Caco-2 (cell line): ENCODE data around the gene PWP2. TPM values are rescaled to one million over a fixed set of nuclear protein-coding genes. Genes with fewer than 3 reads are reported as not detected.
A peak's percentile ranks its signal among the peaks of the same experiment; 100 is the strongest.
"Not testable (repeated sequence)": the region's sequence is repeated elsewhere in the genome, so short reads cannot be mapped to it uniquely, and the experiment has no call there.

Source experiments
- Bru-seq: library from RNA; stranded (reverse); fragments of 400-500 nt; gene quantifications from one replicate; lab custom pipeline; 2021; lab: Mats Ljungman, UMichigan
- BruChase-seq, 2 experiments: library from RNA; stranded (reverse); fragments of 400-500 nt; gene quantifications; one replicate each; lab custom pipeline; 2021; lab: Mats Ljungman, UMichigan
- BruUV-seq: library from RNA; stranded (reverse); fragments of 400-500 nt; replicated peaks from 2 replicates; lab custom pipeline; 2021; lab: Mats Ljungman, UMichigan
- CTCF ChIA-PET: fragments of 300-600 bp; sonication (Branson Sonifier 250); formaldehyde crosslinking; loops from one replicate; lab custom pipeline; 2022; ENCODE audit warnings: antibody characterized with exemption; lab: Charles Lee
- POLR2A ChIA-PET: fragments of 300-600 bp; sonication (Branson Sonifier 250); formaldehyde crosslinking; loops from one replicate; lab custom pipeline; 2022; ENCODE audit warnings: antibody characterized with exemption; lab: Charles Lee
- DNase-seq, 2 experiments: peaks; one replicate each; pipeline versions ENCODE4 v3.0.0 to v3.0.0-alpha.2; 2020 to 2022
- H3K27me3 ChIP-seq: replicated peaks from 2 replicates; pipeline ENCODE4 v1.6.0; 2011; ENCODE audit warnings: low read length; ENCODE audit not compliant: control insufficient read depth, insufficient read depth
- H3K36me3 ChIP-seq: 2 replicates; pipeline ENCODE4 v1.5.1; 2011; ENCODE audit warnings: low read length; ENCODE audit not compliant: control insufficient read depth, insufficient read depth
- H3K4me1 ChIP-seq: fragments of 250-450 bp; sonication (Bioruptor Pico); 2 replicates; pipeline ENCODE4 v1.5.1; 2020; ENCODE audit warnings: mild to moderate bottlenecking
- H3K4me3 ChIP-seq: 2 replicates; pipeline ENCODE4 v1.5.1; 2011; ENCODE audit warnings: low read depth, mild to moderate bottlenecking, control low read depth, low read length
- H3K9me3 ChIP-seq: fragments of 250-450 bp; sonication (Bioruptor Pico); 2 replicates; pipeline ENCODE4 v1.5.1; 2020; ENCODE audit warnings: mild to moderate bottlenecking, moderate library complexity
- H3K27ac Mint-ChIP-seq: one replicate; pipeline ENCODE4 v1.8.0; 2022; ENCODE audit warnings: mixed read lengths; ENCODE audit not compliant: unreplicated experiment
- H3K27me3 Mint-ChIP-seq: one replicate; pipeline ENCODE4 v1.8.0; 2022; ENCODE audit warnings: mixed read lengths; ENCODE audit not compliant: insufficient read depth, unreplicated experiment
- H3K36me3 Mint-ChIP-seq: one replicate; pipeline ENCODE4 v1.8.0; 2022; ENCODE audit warnings: mild to moderate bottlenecking, mixed read lengths; ENCODE audit not compliant: insufficient read depth, unreplicated experiment
- H3K4me1 Mint-ChIP-seq: one replicate; pipeline ENCODE4 v1.8.0; 2022; ENCODE audit warnings: low read depth, mixed read lengths; ENCODE audit not compliant: unreplicated experiment
- H3K4me3 Mint-ChIP-seq: one replicate; pipeline ENCODE4 v1.8.0; 2022; ENCODE audit warnings: mild to moderate bottlenecking, moderate library complexity, mixed read lengths; ENCODE audit not compliant: unreplicated experiment
- H3K9me3 Mint-ChIP-seq: one replicate; pipeline ENCODE4 v1.8.0; 2022; ENCODE audit warnings: mixed read lengths; ENCODE audit not compliant: unreplicated experiment
- intact Hi-C: fragments of 100-400 bp; cut with micrococcal nuclease; formaldehyde crosslinking; loops from one replicate; pipeline ENCODE4 v1.10.0; 2022; ENCODE audit not compliant: unreplicated experiment
- long read RNA-seq: library from polyadenylated mRNA; stranded (forward); transcript quantifications from one replicate; pipeline ENCODE4 v2.0.0, GENCODE V29; 2022
- total RNA-seq: library from RNA; stranded (reverse); gene quantifications from 2 replicates; pipeline ENCODE4 v1.2.3, GENCODE V29; 2022
- TF ChIP-seq, protein P1 (sequence below), 2 experiments: fragments of 200-600 bp in 1 of 2; IDR thresholded peaks; 1 replicate in 1 of 2; 2 replicates in 1 of 2; pipeline versions ENCODE4 v1.5.1 to v1.8.0; 2011 to 2022; ENCODE audit warnings: antibody characterized with exemption in 1 of 2, control low read depth in 1 of 2, inconsistent platforms in 1 of 2, low read depth in 1 of 2, low read length in 1 of 2, mild to moderate bottlenecking in 1 of 2, moderate library complexity in 1 of 2; ENCODE audit not compliant: insufficient read depth in 1 of 2, severe bottlenecking in 1 of 2, unreplicated experiment in 1 of 2

Gene PWP2
- 30.6 and 31.8 TPM in 2 replicates for total RNA-seq
- Bru-seq, nascent RNA, result percentile 47 among the genes with signal in this experiment
- percentile 60 among the genes with signal in this experiment for BruChase-seq, experiment 1, labeled RNA remaining after a 2-hour chase
- percentile 61 among the genes with signal in this experiment for BruChase-seq, experiment 2, labeled RNA remaining after a 6-hour chase
- long read RNA-seq, transcript PWP2-201 (21 exons, 3,297 nt), result major isoform, 29 of 40 reads
- long read RNA-seq, partial matches to known transcripts, result 7 of 40 reads
- long read RNA-seq, other reads (novel, unspliced or antisense), result 4 of 40 reads

DNA sequence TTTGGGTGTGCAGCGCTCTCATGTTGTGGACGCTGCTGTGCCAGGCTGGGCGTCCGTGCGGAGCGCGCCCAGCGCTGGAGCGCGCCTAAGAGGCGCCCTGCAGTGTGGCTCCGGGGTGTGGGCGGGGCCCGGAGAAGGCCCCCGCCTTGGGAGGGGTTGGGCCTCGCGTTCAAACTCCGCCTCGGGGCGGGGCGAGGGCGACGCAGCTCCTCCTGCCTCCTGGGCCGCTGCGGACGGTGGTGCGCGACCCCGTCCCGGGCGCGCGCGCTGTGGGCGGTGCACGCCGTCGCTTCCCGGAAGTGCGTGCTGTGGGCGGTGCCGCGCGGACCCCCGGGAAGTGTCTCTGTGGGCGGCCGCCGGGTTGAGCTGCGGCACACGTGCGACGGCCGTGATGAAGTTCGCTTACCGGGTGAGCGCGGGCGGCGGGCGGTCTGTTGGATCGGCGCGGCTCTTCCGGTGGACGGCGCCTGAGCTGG, at the start of gene PWP2:
TSS of gene PWP2 (plus strand) at position 374 of the 476 bp plus-strand sequence. CDS start at position 392, 18 bp downstream.
- BruUV-seq, intact Hi-C loops: not testable (repeated sequence)

DNA sequence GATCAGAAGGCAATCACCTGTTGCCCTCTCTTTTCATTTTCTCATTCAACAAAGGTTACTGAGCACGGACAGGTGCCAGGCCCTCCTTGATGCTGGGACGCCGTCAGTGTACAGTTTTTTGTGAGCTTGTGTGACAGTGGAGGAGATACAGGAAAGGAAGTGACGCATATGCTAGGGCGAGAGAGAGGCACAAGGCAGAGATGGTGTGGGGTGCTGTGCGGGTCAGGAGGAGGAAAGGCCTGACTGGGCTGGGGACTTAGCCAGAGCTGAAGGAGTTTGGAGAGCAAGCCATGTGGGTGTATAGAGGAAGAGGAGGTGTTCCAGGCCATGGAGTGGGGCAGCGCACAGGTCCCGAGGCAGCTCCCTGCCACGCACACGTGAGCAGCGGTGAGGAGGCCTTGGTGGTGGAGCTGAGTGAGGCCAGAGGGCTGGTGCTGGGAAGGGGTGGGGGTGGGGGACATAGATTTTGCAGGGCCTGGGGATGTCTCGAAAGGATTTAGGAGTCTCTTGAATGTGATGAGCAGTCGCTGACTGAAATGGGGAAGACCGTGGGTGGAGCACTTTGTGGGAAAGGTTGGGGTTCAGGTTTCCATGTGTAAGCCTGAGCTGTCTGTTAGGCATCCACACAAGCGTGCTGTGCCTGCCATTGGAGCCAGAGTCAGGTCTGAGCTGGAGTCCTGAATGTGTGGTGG, 49.1 kb upstream of the PWP2 start:
- BruUV-seq, result no TSS peak
- no peak overlapping the region for H3K4me3 Mint-ChIP-seq
- H3K4me1 Mint-ChIP-seq, result peaks cover 7% of the 10 kb centered on the region
- POLR2A ChIA-PET, result no interaction called here
- intact Hi-C loops, result no loop called here
- Histone ChIP-seq H3K4me3 (no peak overlapping the region), H3K9me3 (no peaks in the 10 kb centered on the region), H3K4me1 (no peaks in the 10 kb centered on the region), H3K36me3 (no peaks in the 10 kb centered on the region; the same call in 1 of the 2 replicates), H3K27me3 (no peaks in the 10 kb centered on the region)
- H3K36me3 Mint-ChIP-seq, result peaks cover 42% of the 10 kb centered on the region
- DNase-seq, result no peak
- TF ChIP-seq, protein P1, sequence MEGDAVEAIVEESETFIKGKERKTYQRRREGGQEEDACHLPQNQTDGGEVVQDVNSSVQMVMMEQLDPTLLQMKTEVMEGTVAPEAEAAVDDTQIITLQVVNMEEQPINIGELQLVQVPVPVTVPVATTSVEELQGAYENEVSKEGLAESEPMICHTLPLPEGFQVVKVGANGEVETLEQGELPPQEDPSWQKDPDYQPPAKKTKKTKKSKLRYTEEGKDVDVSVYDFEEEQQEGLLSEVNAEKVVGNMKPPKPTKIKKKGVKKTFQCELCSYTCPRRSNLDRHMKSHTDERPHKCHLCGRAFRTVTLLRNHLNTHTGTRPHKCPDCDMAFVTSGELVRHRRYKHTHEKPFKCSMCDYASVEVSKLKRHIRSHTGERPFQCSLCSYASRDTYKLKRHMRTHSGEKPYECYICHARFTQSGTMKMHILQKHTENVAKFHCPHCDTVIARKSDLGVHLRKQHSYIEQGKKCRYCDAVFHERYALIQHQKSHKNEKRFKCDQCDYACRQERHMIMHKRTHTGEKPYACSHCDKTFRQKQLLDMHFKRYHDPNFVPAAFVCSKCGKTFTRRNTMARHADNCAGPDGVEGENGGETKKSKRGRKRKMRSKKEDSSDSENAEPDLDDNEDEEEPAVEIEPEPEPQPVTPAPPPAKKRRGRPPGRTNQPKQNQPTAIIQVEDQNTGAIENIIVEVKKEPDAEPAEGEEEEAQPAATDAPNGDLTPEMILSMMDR (IDR thresholded peaks at IDR 0.05; ENCODE audit: insufficient read depth in 1 of 2, low read depth in 1 of 2, low read length in 1 of 2, severe bottlenecking in 1 of 2, unreplicated experiment in 1 of 2), result no peak
- CTCF ChIA-PET, result no interaction called here
- H3K27me3 Mint-ChIP-seq, result no peaks in the 10 kb centered on the region
- H3K9me3 Mint-ChIP-seq, result no peaks in the 10 kb centered on the region
- H3K27ac Mint-ChIP-seq, result no peak overlapping the region

More for the DNA sequence above, at the start of gene PWP2:
- H3K36me3 ChIP-seq, H3K27me3 ChIP-seq, H3K27ac Mint-ChIP-seq, H3K9me3 ChIP-seq, H3K4me1 ChIP-seq, CTCF ChIA-PET, H3K4me1 Mint-ChIP-seq, H3K4me3 Mint-ChIP-seq, H3K9me3 Mint-ChIP-seq, H3K36me3 Mint-ChIP-seq, H3K27me3 Mint-ChIP-seq: not testable (repeated sequence)
- H3K4me3 ChIP-seq, result peak within 1 kb of the TSS; percentile 31
- POLR2A ChIA-PET, result interaction anchor here (0.6 kb wide), 1 partner anchor 289 kb away, joined by 3 read pairs; no protein-coding TSS in a partner anchor
- peak; percentile 70 to 77 for DNase-seq

DNA sequence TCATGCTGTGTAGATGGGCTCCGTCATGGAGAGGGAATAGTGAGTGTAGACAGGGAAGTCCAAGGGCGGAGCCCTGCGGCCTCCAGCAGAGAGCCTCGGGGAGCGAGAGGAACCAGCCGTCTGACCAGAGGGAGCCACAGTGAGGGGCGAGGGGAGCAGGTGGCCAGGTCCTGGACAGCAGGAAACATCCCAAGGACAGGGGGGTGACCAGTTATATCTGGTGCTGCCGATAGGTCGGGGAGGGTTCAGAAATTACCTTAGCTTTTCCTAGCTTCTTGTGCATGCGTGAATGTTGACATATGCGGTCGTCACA, 48.6 kb upstream of the PWP2 start:
- no peak overlapping the region for H3K4me3 Mint-ChIP-seq
- H3K9me3 Mint-ChIP-seq, result no peaks in the 10 kb centered on the region
- ChIA-PET POLR2A (no interaction called here), CTCF (no interaction called here)
- no TSS peak for BruUV-seq
- Histone ChIP-seq H3K4me1 (no peaks in the 10 kb centered on the region), H3K27me3 (no peaks in the 10 kb centered on the region), H3K4me3 (no peak overlapping the region), H3K36me3 (no peaks in the 10 kb centered on the region; the same call in 1 of the 2 replicates), H3K9me3 (no peaks in the 10 kb centered on the region)
- no peak overlapping the region for H3K27ac Mint-ChIP-seq
- peaks cover 44% of the 10 kb centered on the region for H3K36me3 Mint-ChIP-seq
- H3K4me1 Mint-ChIP-seq, result peaks cover 7% of the 10 kb centered on the region
- DNase-seq, result no peak
- H3K27me3 Mint-ChIP-seq, result no peaks in the 10 kb centered on the region
- TF ChIP-seq, protein P1 (IDR thresholded peaks at IDR 0.05; ENCODE audit: insufficient read depth in 1 of 2, low read depth in 1 of 2, low read length in 1 of 2, severe bottlenecking in 1 of 2, unreplicated experiment in 1 of 2), result no peak
- intact Hi-C loops, result no loop called here
